HL-60/S4 treated with phorbol 12-myristate 13-acetate at 8.2 ng/mL for 4 days and 3 days (cell line): Measurements from ENCODE around the gene LEFTY1.

ENCODE experiments used
- in situ Hi-C: fragments of 300-500 bp; cut with MboI; formaldehyde crosslinking; loops from 2 replicates; pipeline ENCODE4 v1.15.0; 2022; ENCODE audit warnings: low sequenced_read_pairs

The LEFTY1 gene

DNA sequence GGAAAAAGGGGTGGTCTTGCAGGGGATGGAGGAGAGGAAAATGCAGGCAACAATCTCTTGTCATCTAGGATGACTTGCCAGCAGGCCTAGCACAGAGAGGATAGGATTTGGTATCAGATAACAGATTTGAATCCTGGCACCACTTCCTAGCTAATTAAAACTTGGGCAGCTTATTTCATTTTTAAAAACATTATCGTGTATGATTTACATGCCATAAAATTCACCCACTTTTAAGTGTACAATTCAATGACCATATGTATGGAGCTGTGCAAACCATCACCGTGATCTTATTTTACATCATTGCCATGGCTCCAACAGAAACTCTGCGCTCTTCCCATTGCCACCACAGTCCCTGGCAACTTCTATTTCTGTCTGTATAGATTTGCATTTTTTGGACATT, 28.2 kb upstream of the LEFTY1 start:
- in situ Hi-C loops = no loop called here

- in situ Hi-C loops = no loop called here
Observed at GRCh38 chr1:225915538-225915991, 26.6 kb upstream of the LEFTY1 start.

DNA sequence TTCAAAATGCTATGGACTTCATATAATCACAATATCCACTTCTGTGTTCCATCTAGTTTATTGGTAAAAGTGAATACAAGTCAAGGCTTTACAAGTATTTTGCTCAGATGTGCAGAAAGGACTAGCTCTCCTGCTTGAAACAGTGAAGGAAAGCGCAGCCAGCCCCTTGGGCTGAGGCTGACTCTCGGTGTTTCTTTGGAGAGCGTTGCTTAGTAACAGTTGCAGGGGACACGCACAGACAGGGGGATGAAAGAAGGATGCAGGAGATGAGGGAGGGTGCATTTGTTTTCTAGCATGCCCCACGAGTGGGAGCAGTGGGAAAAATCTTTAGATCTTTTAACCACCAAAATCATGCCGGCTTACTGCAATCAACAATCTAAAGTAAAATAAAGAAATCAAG, 26.0 kb upstream of the LEFTY1 start:
- in situ Hi-C loops = no loop called here

DNA sequence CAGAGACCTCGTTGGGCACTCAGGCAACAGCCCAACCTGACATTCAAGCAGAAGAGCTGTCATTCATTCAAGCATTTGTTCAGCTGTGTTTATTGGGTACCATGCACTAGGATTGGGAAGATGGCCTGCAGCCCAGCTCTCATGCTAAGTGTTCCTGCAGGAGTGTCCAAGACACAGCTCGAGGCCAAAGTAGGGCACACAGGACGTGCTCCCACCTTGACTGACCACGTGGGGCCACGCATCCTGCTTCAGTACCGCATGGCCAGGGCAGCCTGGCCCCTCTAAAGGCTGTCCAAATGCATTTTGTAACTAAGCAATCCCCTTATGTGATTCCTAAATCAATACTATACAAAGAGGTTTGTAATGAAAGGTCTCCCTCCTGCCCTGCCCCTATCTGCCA, 25.4 kb upstream of the LEFTY1 start:
- in situ Hi-C loops = no loop called here

DNA sequence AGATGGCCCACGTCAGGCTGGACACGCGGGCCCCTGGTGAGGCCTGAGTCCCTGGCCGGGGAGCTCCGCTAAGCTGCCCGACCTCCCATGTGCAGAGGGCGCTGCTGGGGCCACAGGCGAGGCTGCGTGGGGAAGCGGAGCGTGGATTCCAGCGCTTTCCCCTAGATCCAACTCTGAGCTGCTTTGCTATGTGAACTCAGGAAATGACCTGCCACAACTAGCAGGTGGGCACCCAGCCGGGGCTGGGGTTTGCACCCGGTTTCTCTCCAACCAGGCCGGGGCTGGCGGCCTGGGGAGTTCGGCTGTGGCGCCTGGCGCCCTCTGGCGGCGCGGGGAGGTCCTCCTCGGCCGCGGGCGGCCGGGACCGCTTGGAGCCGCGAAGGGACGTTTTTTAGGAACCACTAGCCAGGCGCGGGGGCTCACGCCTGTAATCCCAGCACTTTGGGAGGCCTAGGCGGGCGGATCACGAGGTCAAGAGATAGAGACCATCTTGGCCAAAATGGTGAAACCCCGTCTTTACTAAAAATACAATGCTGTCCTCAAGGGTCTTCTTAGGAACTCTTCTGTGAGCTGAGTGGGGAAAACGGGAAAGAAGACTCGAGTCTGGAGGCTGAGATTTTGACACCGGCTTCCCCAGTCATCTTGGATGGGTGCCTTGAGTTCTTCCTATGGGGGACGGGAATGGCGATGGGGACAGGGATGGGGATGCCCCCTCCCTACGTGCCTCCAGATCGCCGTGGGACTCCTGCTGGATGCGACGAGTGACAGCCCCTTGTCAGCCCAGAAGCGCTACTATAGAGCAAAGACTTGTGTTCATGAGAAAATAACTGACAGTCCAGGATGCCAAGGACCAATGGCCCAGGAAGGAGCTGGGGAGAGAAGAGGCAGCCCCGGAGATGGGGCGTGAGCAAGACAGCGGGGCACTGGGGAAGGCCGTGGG, 22.5 kb upstream of the LEFTY1 start:
- in situ Hi-C loops = no loop called here

GRCh38 chr1:225909477-225909876, 20.5 kb upstream of the LEFTY1 start:
- in situ Hi-C loops = no loop called here

GRCh38 chr1:225908773-225909172, 19.8 kb upstream of the LEFTY1 start:
- in situ Hi-C loops = no loop called here

DNA sequence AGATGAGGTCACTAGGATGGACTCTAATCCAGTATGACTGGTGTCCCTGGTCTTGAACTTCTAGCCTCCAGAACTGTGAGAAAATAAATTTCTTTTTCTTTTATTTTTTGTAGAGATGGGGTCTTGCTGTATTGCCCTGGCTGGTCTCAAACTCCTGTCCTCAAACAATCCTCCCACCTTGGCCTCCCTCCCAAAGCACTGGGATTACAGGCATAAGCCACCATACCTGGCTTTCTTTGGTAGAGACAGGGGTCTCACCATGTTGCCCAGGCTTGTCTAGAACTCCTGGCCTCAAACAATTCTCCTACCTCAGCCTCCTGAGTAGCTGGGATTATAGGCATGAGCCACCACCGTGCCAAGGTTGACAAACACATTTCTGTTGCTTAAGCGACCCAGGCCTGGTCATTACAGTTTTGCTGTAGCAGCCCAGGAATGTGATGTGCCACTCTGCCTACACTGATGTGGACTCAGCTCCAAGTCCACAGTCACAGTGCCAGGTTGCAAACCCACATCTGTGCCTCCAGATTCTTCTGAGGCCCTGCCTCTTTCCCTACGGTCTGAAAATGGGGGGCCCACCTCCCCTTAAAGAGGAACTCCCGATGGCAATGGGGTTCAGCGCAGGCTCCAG, 19.2 kb upstream of the LEFTY1 start:
- in situ Hi-C loops = no loop called here

GRCh38 chr1:225907341-225907740, 18.4 kb upstream of the LEFTY1 start:
- in situ Hi-C loops = no loop called here

GRCh38 chr1:225906467-225906866, 17.5 kb upstream of the LEFTY1 start:
- in situ Hi-C loops = no loop called here

DNA sequence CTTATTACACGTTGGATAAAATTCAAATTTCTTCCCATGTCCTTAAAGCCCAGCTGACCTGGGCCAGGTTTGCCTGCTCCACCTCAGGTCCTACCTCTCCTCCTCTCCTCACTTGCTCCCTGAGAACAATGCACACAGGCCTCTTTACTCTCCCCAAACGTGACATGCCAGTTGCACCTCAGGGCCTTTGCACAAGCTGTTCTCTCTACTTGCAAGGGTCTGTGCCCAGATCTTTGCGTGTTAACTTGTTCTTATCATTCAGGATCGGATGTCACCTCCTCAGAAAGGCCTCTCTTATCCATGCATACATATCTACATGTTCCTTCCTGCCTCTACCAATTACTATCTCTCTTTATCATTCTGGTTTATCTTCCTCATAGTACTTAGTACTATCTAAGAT, 14.7 kb upstream of the LEFTY1 start:
- in situ Hi-C loops = no loop called here

DNA sequence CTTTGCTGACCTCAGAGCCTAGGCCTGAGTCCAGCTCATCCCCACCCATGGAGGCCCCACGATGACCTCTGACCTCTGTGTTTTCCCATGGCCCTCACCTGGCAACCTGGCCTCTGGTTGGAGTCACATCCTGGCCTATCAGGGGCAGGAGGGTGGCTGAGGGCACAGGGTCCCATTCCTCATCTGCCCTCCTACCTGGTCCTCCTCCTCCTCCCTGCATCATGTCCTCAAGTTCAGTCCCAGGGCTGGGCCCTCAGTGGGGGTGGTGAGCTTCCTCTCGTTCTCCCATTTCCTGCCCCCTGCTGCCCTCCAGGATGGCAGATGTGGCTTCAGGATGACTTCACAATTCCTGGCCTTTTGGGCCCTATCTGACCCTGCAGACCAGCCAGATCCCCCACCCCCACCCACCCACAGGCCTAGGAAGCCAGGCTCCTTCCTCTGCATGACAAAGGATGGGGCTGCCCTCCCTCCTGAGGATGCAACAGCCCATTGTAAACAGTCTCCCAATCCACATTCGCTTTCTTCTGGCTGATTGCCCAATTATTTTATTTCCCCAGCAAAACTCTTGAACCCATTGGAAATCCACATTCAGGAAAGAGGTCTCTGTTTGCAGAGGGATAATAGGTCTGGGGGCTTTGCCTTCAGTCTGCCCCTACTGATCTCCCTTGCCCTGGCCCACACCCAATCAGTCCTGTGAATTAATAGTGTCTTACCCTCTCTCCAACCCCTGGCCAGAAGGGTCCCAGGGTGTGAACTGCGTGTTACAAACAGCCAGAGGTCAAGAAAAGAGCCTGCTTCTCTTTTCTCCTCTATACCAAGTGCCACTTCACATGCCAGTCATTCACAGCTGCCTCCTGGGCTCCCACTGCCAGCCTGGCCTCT, 10.3 kb upstream of the LEFTY1 start:
- in situ Hi-C loops = no loop called here

DNA sequence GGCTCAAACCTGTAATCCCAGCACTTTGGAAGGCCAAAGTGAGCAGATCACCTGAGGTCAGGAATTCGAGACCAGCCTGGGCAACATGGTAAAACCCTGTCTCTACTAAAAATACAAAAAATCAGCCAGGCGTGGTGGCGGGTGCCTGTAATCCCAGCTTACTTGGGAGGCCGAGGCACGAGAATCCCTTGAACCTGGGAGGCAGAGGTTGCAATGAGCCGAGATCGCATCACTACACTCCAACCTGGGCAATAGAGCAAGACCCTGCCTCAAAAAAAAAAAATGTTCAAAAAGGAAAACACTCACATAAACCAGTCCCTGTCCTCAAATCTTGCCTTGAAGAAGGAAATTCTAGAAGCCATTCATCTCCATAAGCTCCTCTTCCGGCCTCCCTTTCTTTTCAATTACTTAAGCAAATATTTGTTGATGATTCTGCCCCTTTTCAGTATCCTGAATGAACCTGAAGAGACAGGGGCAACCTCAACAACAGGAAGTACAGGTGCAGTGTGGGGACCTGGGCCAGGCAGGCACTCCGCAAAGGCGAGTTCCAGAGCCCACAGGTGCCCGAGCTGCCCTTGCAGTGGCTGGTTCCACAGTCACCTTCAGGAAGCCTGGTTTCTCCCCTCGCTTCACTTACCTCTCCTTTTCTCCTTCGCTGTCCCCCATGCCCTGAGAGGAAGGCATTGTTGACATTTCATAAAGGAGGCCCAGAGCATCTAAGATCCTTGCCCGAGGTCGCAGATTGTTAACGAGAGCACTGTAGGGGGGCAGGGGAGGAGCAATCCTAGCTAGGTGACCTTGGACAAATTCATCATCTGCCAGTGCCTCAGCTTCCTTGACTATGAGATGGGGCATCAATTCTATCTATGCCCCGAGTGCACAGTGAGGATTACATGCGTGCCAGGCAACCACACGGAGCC, 8.9 kb upstream of the LEFTY1 start:
- in situ Hi-C loops = no loop called here

DNA sequence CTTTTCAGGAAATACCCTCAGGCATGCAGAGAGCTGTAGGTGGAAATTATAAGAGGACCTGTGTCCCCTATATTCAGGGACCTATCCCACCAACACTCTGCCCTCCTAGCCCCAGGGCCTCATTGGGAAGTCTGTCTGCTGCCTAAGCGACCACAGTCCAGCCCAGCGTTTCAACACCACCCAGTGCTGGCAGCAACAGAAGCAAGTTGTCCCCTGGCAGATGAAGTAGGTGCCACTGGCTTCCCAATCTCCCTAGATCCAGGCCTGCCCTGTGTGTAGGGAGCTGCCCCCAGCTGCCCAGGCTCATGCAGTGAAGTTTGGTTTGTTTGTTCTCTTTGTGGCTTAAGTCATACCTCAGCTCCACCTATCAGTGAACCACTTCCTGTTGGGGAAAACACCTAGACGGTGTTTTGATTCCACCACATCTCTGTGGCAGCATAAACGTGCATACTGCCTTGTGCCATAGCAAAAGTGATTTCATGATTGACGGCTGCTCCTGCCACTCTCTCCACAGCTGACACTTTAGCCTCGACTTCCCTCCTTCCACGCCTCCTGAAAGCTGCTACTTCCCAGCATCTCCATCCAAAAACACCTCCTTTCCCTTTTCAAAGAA, 8.1 kb upstream of the LEFTY1 start:
- in situ Hi-C loops = no loop called here

DNA sequence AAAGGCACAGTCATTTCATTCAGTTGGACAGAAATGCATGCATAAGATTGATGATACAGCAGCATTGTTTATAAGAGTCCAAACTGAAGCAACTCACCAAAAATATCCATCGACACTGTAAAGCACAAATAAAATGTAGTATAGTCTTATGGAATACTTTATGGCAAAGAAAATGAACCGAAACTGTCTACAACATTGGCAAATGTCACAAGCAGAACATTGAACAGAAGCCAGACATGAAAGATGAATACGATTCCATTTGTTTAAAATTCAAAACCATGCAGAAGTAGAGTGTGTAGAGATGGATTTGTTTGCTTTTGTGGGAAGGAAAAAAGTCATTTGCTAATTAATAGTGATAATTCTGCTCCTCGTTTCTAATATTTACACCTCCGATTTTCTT, 7.5 kb upstream of the LEFTY1 start:
- in situ Hi-C loops = no loop called here

DNA sequence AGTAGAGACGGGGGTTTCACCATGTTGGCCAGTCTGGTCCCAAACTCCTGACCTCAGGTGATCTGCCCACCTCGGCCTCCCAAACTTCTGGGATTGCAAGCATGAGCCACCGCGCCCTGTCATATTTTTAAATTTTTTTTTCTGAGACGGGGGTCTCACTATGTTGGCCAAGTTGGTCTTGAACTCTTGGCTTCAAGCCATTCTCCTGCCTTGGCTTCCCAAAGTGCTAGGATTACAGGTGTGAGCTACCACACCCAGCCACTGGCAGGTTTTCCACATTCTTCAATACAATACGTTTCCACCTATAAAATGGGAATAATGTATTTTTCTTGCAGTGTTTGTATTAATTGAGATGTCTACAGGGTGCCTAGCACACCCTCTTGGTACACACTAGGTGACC, 3.4 kb upstream of the LEFTY1 start:
- in situ Hi-C loops = no loop called here

DNA sequence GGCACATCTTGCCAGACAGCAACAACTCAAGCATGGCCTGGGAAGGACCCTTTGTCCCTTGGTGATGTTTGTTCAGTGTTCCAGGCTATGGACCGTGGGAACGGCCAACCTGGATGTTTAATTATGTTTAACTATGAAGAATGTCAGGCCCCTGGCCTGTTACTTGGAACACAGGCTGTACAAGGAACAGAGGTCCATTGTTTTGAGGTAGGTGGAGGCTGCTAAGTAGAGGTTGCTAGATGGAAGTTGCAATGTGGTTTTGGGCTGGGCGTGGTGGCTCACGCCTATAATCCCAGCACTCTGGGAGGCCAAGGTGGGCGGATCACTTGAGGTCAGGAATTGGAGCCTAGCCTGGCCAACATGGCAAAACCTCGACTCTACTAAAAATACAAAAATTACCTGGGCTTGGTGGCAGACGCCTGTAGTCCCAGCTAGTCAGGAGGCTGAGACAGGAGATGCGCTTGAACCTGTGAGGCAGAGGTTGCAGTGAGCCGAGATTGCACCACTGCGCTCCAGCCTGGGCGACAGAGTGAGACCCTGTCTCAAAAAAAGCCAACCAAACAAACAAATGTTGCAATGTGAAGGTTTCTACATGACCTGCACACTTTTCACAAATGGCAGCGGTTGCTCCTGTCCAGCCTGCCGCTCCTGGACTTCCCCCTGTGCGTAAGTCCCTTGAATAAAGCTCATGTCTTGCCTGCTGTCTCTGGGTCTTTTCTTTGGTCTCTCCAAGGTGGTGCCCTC, 2.5 kb upstream of the LEFTY1 start:
- in situ Hi-C loops = no loop called here

DNA sequence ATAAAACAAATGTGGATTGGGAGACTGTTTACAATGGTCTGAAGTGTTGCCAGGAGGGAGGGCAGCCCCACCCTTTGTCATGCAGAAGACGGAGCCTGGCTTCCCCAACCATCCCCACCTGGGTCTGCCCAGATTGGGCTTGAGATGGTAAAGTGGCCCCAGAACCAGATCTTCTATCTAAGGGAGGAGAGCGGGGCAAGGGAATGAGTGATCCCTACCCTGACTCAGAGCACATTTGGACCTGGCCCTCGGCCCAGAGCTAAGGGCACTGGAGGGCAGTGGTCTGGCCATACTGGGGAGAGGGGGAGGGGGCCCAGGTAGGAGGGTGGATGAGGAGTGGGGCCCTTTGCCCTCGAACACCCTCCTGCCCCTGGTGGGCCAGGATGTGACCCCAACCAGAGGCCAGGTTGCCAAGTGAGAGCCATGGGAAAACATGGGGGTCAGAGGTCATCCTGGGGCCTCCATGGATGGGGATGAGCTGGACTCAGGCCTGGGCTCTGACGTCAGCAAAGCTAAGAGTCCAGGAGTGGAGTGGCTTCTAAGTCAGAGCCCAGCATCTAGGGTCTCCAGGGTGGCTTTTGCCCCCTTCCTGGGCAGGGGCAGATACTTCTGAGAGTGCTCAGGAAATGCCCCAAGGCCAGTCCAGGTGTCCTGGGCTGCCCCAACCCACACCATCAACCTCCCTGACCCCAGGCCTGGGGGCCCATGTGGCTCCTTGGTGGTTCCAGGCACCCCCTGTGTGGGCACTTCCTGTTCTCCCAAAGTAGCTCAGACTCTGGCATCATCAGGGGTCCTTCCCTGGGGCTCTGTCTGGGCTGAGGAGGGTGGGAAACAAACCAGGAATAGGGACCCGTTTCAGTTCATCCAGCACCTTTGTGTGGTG, 1.6 kb upstream of the LEFTY1 start:
- in situ Hi-C loops = no loop called here
